Measurements from ENCODE around the gene IGSF9.

Gene IGSF9

GRCh38 chr1:159945483-159946241, at the start of gene IGSF9:
Gene IGSF9 (minus strand): TSS chr1:159945613. CDS start chr1:159943454, 2,159 bp downstream.
- TF ChIP-seq CTCF (conservative IDR thresholded peaks at IDR 0.05; ENCODE audit: control insufficient read depth, insufficient read depth, low read depth, low read length): no peak
- DNase-seq (ENCODE audit: low read depth): peak; percentile 55
- peak within 1 kb of the TSS; percentile 45 for H3K4me3 ChIP-seq (ENCODE audit: control insufficient read depth, low read depth, low read length)

- no peak for TF ChIP-seq CTCF (conservative IDR thresholded peaks at IDR 0.05; ENCODE audit: control insufficient read depth, insufficient read depth, low read depth, low read length)
- no peak overlapping the region for H3K4me3 ChIP-seq (ENCODE audit: control insufficient read depth, low read depth, low read length)
- DNase-seq (ENCODE audit: low read depth): no peak
Measured at GRCh38 chr1:159994896-159995295, 49.5 kb upstream of the IGSF9 start.

GRCh38 chr1:159993911-159994310, 48.5 kb upstream of the IGSF9 start:
- DNase-seq (ENCODE audit: low read depth): no peak
- no peak for TF ChIP-seq CTCF (conservative IDR thresholded peaks at IDR 0.05; ENCODE audit: control insufficient read depth, insufficient read depth, low read depth, low read length)
- H3K4me3 ChIP-seq (ENCODE audit: control insufficient read depth, low read depth, low read length): no peak overlapping the region

- DNase-seq (ENCODE audit: low read depth): no peak
- no peak for TF ChIP-seq CTCF (conservative IDR thresholded peaks at IDR 0.05; ENCODE audit: control insufficient read depth, insufficient read depth, low read depth, low read length)
Measured at GRCh38 chr1:159992161-159992560, 46.7 kb upstream of the IGSF9 start.

GRCh38 chr1:159991513-159991912, 46.1 kb upstream of the IGSF9 start:
- H3K4me3 ChIP-seq (ENCODE audit: control insufficient read depth, low read depth, low read length): no peak overlapping the region
- DNase-seq (ENCODE audit: low read depth): peak; percentile 20
- TF ChIP-seq CTCF (conservative IDR thresholded peaks at IDR 0.05; ENCODE audit: control insufficient read depth, insufficient read depth, low read depth, low read length): no peak

More at GRCh38 chr1:159992161-159992560, 46.7 kb upstream of the IGSF9 start:
- no peak overlapping the region for H3K4me3 ChIP-seq (ENCODE audit: control insufficient read depth, low read depth, low read length)

- TF ChIP-seq CTCF (conservative IDR thresholded peaks at IDR 0.05; ENCODE audit: control insufficient read depth, insufficient read depth, low read depth, low read length): no peak
- no peak overlapping the region for H3K4me3 ChIP-seq (ENCODE audit: control insufficient read depth, low read depth, low read length)
- no peak for DNase-seq (ENCODE audit: low read depth)
Measured at GRCh38 chr1:159990005-159990404, 44.6 kb upstream of the IGSF9 start.

All from fibroblast of mammary gland (primary cell).